GM18508 (cell line): ENCODE results near the gene DLGAP5.

Experiments
- ATAC-seq: cut with Tn5 transposase; IDR thresholded peaks from one replicate; pipeline ENCODE4 v1.9.1; 2021; ENCODE audit warnings: moderate number of reproducible peaks; ENCODE audit not compliant: insufficient read depth, unreplicated experiment

The DLGAP5 gene

DNA sequence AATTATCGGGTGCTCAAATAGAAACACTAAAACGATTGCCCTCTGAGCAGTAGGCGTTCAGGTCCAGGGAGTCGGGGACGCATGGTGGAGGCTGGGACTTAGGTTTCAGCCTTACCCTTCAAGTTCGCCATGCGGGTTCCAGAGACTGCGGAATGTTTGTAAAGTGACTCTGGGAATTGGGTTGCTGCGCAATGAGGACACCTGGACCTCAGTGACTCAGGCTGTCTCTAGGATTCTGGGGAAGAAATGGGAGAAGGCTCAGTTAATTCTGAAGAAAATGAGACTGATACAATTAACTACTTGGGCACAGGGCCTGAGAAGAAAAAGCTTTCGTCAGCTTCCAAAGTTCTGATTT is 61.2 kb downstream of the DLGAP5 start:
- no peak for ATAC-seq

GRCh38 chr14:55129428-55130195 is 61.8 kb downstream of the DLGAP5 start:
- no peak for ATAC-seq

- ATAC-seq: no peak
These were observed 62.3 kb downstream of the DLGAP5 start, which contains the start of gene LGALS3 for GRCh38 chr14:55129086-55129427. TSS of gene LGALS3 (plus strand) at chr14:55129252. CDS start at chr14:55137374, 8,122 bp downstream.

GRCh38 chr14:55128386-55129085 is 62.8 kb downstream of the DLGAP5 start:
- no peak for ATAC-seq

GRCh38 chr14:55127460-55127951 is 63.9 kb downstream of the DLGAP5 start:
- ATAC-seq: no peak

DNA sequence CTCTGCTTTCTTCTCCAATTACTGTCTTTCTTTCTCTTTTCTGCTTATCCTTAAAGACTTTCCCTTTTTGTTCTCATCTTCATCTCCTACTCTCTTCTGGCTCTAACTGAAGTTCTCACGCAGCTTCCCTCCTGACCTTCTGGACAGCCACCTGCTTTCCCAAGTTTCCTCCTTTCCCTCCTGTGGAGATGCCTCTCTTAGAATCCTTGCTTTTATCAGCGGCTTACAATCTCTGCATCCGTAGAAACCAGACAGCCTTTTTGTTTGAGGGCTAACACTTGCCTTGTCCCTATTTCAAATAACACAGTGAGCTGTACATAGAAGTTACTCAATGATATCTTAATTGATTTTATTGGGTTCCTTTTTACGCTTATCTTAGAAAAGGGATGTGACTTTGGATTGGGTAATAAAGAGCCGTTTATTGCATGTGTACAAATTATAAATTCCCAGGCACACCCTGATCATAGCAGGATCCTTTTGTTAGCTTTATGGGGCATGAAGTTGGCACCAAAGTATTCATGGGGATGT is 64.4 kb downstream of the DLGAP5 start:
- no peak for ATAC-seq

DNA sequence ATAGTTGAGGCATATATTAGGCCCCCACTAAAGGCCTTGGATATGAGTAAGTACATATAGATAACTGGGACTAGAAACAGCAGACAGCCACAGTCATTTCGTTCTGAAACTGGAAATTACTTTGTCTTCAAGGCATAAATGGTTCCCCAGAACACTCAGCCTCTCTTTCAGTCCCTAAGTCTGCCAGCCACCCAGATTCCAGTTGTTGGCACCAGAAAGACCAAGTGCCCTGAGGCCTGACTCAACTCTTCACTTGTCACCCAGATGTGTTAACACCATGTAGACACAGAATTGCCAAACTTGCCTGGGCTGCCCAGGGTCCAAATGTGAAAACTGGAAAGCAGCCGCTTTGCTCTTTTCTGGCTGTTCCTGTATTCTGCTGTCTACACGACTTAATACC is 65.4 kb downstream of the DLGAP5 start:
- no peak for ATAC-seq

GRCh38 chr14:55125403-55125802 is 66.0 kb downstream of the DLGAP5 start:
- no peak for ATAC-seq

DNA sequence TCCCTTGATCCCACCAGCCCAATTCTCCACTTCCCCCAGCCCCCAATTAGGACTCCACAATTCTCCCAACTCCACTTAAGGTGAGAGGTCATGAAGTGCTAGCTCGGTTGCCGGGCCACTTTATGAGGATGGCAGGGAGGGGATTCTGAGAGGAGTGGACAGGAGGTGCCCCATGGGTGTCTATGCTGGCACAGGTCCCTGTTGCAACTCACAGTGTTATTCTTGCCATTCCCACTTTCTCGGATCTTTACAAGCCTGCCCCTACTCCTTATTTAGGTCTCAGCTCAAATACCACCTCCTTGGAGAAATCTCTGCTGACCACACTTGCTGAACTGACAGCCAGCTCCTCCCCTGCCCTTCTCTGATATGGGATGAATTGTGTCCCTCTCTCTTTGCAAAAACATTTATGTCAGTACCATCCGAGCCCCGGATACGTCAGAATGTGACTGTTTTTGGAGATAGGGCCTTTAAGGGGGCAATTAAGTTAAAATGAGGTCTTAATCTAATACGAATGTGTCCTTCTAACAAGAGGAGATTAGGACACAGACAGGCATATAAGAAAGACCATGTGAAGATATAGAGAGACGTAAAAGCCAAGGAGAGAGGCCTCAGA is 66.5 kb downstream of the DLGAP5 start:
- no peak for ATAC-seq

DNA sequence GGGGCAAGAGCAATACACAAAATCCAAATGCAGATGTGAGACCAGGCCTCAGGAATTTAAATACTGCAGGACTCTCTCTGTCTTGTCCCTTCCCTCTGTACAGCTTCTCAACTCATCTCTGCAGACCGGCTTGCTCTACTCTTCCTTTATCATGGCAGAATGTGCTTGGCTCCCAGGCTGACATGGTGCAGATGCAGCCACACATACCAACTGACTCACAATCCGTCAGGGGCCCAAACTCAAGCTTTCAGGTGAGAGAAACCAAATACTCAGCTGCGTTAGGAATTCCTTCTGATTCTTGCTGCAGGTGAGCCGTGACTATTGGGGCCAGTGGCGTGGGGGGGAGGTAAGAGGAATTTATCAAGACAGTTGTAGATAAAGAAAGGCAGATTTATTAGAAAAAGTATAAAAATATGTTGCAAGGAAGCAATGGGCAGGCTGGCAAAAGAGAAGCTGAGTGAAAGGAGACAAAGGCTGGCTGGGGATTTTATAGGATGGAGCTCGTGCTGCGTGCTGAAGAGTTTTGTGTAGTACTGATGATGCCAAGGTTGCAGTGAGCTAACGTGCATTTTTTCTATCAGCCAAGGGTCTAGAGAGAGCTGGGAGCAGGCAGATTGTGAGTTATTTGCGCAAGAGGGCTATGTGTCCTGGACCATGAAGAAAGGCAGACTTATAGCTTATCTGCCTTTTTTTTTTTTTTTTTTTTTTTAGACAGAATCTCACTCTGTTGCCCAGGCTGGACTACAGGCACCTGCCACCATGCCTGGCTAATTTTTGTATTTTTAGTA is 67.3 kb downstream of the DLGAP5 start:
- no peak for ATAC-seq

DNA sequence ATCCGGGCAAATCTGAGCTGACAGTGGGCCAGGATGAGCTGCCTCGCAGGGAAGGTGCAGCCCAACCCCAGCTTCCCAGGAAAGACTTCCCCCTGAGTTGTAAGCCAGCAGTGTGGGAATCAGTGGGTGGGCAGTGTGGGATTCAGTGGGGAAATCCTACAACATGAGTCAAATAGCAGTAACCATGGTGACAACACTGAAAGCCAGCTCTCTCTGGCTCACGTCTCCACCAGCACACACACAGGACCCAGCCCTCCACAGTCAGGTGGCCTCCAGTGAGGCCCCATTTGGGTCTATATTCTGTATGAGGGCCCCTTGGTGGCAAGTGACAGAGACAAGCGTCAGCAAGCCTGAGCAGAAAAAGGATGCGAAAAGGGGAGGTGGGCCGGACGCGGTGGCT is 68.3 kb downstream of the DLGAP5 start:
- no peak for ATAC-seq

DNA sequence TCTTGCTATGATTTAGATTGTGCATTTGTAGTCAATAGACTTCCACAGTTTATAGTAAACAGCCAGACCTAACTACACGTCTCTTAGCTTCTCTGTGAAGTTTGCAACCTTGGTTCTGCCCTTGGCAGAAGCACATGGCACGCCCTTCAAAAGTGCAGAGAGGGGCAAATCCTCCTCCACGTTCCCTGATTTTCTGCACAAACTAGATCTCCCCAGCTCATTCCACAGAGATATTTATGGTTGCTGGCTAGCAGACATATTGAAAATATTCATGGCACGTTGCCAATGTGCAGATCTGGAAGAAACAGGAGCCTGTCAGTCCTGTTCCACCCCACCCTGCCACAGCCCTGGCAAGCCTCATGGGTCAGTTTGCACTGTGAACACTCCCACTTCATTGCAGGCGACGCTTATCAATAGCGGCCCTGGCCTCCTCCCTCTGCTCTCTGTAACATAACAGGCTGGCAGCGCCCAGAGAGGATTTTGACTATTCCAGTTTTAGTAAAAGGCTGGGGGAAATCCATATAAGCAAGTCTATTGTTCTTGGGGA is 68.9 kb downstream of the DLGAP5 start:
- ATAC-seq: no peak

- ATAC-seq: no peak
These were observed 69.6 kb downstream of the DLGAP5 start for GRCh38 chr14:55121628-55122439.

DNA sequence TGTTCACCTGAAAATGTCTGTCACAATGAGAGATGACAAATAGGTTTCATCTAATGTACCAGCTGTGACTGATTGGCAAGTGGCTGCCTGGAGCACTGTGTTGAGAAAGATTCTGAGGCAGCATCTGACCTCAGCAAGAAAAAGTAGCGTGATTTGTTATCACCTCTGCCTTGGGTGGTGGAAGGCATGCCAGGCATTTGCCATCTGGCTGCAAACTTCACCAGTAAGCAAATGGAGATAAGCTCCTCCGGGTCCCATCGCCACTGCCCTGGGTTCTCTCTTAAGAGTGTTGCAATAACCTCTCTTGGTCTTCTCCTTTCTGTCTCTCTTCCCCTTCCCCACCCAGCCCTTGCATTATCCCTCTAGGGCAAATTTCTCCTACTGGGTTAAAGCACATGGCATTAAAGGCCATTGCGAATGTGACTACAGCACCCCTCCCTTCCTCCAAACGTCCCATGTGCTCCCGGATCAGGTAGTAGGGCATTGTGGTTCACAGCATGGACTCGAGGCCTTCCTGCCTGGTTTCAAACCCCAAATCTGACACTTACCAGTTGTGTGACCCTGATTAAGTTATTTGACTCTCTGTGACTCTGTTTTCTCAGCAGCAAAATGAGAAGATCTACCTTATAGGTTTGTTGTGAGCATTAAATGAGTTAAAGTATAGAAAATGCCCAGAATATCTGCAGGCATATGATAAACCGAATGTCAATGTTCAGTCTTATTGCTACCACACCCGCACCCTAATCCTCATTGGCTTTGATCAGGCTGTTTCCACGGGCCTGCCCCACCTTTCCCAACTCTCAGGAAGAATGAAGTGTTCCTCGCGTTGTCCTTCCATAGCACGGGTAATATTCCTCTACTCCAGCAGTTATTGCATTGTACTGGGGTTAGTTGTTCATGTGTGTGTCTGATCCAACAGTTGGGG is 70.6 kb downstream of the DLGAP5 start:
- no peak for ATAC-seq

DNA sequence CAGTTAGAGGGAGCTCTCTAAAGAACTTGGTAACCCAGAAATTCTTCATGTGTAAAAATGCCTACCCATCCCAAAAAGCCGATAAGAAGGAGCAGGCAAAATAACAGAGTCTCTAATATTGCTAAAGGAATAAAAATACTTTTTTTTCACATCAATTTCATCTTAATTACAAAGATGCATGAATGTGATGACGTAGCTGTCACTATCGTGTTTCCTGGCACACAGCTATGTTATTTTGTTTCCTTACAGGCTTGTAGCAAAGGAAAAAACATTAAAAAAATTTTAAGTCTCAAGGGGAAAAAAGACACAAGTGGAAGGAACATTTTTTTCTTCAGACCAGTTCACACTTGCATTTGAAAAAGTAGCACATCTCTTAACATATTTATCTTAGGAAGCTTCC is 72.6 kb downstream of the DLGAP5 start:
- no peak for ATAC-seq

- no peak for ATAC-seq
These were observed 73.5 kb downstream of the DLGAP5 start for GRCh38 chr14:55117803-55118441.

DNA sequence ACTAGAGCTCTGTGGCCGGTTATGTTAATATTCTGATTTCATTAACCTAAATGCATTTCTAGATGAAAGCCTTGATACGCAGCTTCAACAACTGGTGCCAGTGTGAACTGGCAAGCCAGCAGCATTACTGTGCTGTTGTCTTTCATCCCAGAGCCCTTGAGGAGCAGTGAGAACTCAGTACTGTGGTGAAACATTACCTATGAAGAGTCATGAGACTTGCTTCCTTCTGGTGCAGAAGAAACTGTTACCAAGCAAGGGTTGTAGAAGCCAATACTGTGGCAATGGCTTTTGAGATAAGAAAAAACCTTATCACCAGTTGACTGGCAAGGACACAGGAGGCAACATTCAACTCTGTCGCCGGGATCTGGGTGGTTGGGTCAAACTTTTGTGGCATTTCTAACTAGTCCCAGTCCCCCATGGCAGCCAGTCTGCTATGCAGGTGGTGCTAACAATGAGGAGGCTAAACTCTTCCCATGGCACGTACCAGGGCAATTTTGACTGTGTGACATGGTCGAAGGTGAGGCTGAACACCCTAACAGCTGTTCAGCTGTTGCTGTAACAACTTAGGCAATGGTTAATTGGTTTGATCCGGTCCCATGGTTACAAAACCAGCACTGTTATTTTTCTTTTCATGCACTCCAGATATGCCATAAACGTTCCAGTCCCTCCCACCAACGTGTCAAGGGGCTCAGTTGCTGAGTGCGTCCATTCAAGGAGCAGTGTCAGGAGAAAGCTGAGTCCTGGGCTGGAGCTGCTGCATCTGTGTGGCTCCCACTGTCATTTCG is 74.9 kb downstream of the DLGAP5 start:
- ATAC-seq: no peak
